HepG2 (cell line): ENCODE results near the gene SLC39A2. TPM values are rescaled to one million over a fixed set of nuclear protein-coding genes. Genes with fewer than 3 reads are reported as not detected.

Experiments
- CCDC6 ChIP-seq: sonication (generic); formaldehyde crosslinking; IDR thresholded peaks from 2 replicates; pipeline ENCODE4 v1.8.1; 2022; ENCODE audit warnings: mild to moderate bottlenecking, missing genetic modification reagents, moderate library complexity
- CREB1 ChIP-seq, 2 experiments: fragments of 450-650 bp in 1 of 2; IDR thresholded peaks; 2 replicates each; pipeline ENCODE4 v1.6.1; 2016 to 2017; ENCODE audit warnings: control low read depth in 1 of 2, mild to moderate bottlenecking in 1 of 2, missing compliant biosample characterization in 1 of 2, missing genetic modification characterization in 1 of 2
- NR2C2 ChIP-seq: sonication (generic); formaldehyde crosslinking; IDR thresholded peaks from 2 replicates; pipeline ENCODE4 v1.4.0; 2020; ENCODE audit warnings: missing genetic modification reagents, mild to moderate bottlenecking, moderate library complexity, borderline replicate concordance
- PHF5A ChIP-seq: IDR thresholded peaks from one replicate; pipeline ENCODE4 v1.6.1; 2018; ENCODE audit warnings: low read depth, missing genetic modification reagents; ENCODE audit not compliant: unreplicated experiment
- TAF1 ChIP-seq: sonication (generic); formaldehyde crosslinking; IDR thresholded peaks from 2 replicates; pipeline ENCODE4 v1.4.0; 2020; ENCODE audit warnings: missing genetic modification reagents
- U2AF1 ChIP-seq: fragments of 200-400 bp; formaldehyde crosslinking; optimal IDR thresholded peaks from 2 replicates; pipeline ENCODE3; 2017; ENCODE audit warnings: mild to moderate bottlenecking, low read depth, low read length
- ZFY ChIP-seq: sonication (generic); formaldehyde crosslinking; IDR thresholded peaks from 2 replicates; pipeline ENCODE4 v1.4.0; 2020; ENCODE audit warnings: missing genetic modification reagents
- ZMAT3 ChIP-seq: sonication (generic); formaldehyde crosslinking; conservative IDR thresholded peaks from 2 replicates; pipeline ENCODE4 v1.7.0; 2021; ENCODE audit warnings: missing genetic modification reagents
- ZNF737 ChIP-seq: sonication (generic); formaldehyde crosslinking; IDR thresholded peaks from 2 replicates; pipeline ENCODE4 v1.5.0; 2020; ENCODE audit warnings: missing genetic modification reagents, mild to moderate bottlenecking, borderline replicate concordance
- ZNF850 ChIP-seq: sonication (generic); formaldehyde crosslinking; conservative IDR thresholded peaks from 2 replicates; pipeline ENCODE4 v1.9.0; 2021; ENCODE audit warnings: mild to moderate bottlenecking, missing genetic modification reagents
- ZSCAN9 ChIP-seq: IDR thresholded peaks from 2 replicates; pipeline ENCODE4 v1.6.1; 2016; ENCODE audit warnings: borderline replicate concordance
- polyA plus RNA-seq, 8 experiments: library from polyadenylated mRNA; depleted of rRNA in 3 of 8; stranded (reverse) in 7 of 8; unstranded in 1 of 8; fragments of >200 nt; fragmentation: Illumina TruSeq in 4 of 8; extraction: Trizol in 4 of 8; gene quantifications; 2 replicates each; pipeline versions ENCODE4 v1.2.1 to v1.2.3, GENCODE V29; 2011 to 2016; ENCODE audit warnings: low read depth in 4 of 8, missing spikeins in 1 of 8, mixed read lengths in 1 of 8; ENCODE audit not compliant: insufficient read depth in 1 of 8
- total RNA-seq, 5 experiments: library from RNA; depleted of rRNA; stranded (reverse); fragments of >200 nt; fragmentation: Illumina TruSeq; extraction: Trizol; gene quantifications; 2 replicates each; pipeline ENCODE4 v1.2.3, GENCODE V29; 2016; ENCODE audit warnings: low read depth in 1 of 5
- TF ChIP-seq, protein P1 (sequence below): sonication (generic); formaldehyde crosslinking; IDR thresholded peaks from 2 replicates; pipeline ENCODE4 v1.4.0; 2020; ENCODE audit warnings: missing genetic modification reagents, borderline replicate concordance
- TF ChIP-seq, protein P2 (sequence below): sonication (generic); formaldehyde crosslinking; IDR thresholded peaks from 2 replicates; pipeline ENCODE4 v1.4.0; 2020; ENCODE audit warnings: missing genetic modification reagents
- TF ChIP-seq, protein P3 (sequence below): sonication (generic); formaldehyde crosslinking; IDR thresholded peaks from 2 replicates; pipeline ENCODE4 v1.8.0; 2022; ENCODE audit warnings: mild to moderate bottlenecking, missing genetic modification reagents; ENCODE audit not compliant: insufficient replicate concordance
- TF ChIP-seq, protein P4 (sequence below): sonication (generic); formaldehyde crosslinking; IDR thresholded peaks from 2 replicates; pipeline ENCODE4 v1.4.0; 2020; ENCODE audit warnings: mild to moderate bottlenecking, missing genetic modification reagents
- TF ChIP-seq, protein P5 (sequence below): sonication (generic); formaldehyde crosslinking; IDR thresholded peaks from 2 replicates; pipeline ENCODE4 v1.9.0; 2021; ENCODE audit warnings: missing genetic modification reagents, borderline replicate concordance

The SLC39A2 gene
- total and polyA plus RNA-seq, 2 of the 13 experiments (the other 11 are each of a cell fraction or from before 2014, with no cell fraction given) = 0.08 to 0.11 TPM

DNA sequence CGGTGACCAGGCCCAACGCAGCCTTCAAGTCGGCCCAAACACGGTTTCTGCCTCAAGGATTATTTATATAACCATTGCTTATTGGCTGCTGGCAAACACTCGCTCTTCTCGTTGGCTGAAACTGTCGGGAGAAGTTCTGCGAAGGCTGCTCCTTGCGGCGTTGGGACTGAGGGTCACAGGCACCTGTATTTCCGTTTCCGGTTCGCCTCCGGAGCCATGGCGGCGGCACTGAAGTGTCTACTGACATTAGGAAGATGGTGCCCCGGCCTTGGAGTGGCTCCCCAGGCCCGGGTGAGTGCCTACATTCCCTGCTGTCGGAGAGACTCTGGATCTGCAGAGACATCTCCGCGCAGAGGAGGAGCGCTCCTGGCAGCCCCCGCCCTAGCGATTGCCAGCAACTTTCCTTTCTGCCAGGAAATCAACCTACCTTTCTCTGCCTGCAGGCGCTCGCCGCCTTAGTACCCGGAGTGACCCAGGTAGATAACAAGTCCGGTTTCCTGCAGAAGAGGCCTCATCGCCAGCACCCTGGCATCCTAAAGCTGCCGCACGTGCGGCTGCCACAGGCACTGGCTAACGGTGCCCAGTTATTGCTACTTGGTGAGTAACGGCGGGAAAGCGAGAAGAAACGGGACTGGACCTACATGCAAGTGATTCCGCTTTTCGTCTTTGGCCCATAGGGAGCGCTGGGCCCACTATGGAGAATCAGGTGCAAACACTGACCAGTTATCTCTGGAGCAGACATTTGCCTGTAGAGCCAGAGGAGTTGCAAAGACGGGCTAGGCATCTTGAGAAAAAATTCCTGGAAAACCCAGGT, 9.1 kb upstream of the SLC39A2 start, which contains the start of gene METTL17 (continued):
- TF ChIP-seq, protein P1, sequence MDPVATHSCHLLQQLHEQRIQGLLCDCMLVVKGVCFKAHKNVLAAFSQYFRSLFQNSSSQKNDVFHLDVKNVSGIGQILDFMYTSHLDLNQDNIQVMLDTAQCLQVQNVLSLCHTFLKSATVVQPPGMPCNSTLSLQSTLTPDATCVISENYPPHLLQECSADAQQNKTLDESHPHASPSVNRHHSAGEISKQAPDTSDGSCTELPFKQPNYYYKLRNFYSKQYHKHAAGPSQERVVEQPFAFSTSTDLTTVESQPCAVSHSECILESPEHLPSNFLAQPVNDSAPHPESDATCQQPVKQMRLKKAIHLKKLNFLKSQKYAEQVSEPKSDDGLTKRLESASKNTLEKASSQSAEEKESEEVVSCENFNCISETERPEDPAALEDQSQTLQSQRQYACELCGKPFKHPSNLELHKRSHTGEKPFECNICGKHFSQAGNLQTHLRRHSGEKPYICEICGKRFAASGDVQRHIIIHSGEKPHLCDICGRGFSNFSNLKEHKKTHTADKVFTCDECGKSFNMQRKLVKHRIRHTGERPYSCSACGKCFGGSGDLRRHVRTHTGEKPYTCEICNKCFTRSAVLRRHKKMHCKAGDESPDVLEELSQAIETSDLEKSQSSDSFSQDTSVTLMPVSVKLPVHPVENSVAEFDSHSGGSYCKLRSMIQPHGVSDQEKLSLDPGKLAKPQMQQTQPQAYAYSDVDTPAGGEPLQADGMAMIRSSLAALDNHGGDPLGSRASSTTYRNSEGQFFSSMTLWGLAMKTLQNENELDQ = 0 out of 2 replicates have a peak, but pooled peaks have one; percentile 45
- TF ChIP-seq, protein P2, sequence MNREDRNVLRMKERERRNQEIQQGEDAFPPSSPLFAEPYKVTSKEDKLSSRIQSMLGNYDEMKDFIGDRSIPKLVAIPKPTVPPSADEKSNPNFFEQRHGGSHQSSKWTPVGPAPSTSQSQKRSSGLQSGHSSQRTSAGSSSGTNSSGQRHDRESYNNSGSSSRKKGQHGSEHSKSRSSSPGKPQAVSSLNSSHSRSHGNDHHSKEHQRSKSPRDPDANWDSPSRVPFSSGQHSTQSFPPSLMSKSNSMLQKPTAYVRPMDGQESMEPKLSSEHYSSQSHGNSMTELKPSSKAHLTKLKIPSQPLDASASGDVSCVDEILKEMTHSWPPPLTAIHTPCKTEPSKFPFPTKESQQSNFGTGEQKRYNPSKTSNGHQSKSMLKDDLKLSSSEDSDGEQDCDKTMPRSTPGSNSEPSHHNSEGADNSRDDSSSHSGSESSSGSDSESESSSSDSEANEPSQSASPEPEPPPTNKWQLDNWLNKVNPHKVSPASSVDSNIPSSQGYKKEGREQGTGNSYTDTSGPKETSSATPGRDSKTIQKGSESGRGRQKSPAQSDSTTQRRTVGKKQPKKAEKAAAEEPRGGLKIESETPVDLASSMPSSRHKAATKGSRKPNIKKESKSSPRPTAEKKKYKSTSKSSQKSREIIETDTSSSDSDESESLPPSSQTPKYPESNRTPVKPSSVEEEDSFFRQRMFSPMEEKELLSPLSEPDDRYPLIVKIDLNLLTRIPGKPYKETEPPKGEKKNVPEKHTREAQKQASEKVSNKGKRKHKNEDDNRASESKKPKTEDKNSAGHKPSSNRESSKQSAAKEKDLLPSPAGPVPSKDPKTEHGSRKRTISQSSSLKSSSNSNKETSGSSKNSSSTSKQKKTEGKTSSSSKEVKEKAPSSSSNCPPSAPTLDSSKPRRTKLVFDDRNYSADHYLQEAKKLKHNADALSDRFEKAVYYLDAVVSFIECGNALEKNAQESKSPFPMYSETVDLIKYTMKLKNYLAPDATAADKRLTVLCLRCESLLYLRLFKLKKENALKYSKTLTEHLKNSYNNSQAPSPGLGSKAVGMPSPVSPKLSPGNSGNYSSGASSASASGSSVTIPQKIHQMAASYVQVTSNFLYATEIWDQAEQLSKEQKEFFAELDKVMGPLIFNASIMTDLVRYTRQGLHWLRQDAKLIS (CRISPR knock-in tag) = no peak
- TF ChIP-seq, protein P3, sequence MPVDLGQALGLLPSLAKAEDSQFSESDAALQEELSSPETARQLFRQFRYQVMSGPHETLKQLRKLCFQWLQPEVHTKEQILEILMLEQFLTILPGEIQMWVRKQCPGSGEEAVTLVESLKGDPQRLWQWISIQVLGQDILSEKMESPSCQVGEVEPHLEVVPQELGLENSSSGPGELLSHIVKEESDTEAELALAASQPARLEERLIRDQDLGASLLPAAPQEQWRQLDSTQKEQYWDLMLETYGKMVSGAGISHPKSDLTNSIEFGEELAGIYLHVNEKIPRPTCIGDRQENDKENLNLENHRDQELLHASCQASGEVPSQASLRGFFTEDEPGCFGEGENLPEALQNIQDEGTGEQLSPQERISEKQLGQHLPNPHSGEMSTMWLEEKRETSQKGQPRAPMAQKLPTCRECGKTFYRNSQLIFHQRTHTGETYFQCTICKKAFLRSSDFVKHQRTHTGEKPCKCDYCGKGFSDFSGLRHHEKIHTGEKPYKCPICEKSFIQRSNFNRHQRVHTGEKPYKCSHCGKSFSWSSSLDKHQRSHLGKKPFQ = peak; percentile 63
- peak; percentile 97 for TF ChIP-seq ZFY (CRISPR knock-in tag)
- TF ChIP-seq NR2C2 = peak; percentile 99
- peak; percentile 68; the same call in 1 of the 2 replicates for TF ChIP-seq ZSCAN9
- peak; percentile 87 for TF ChIP-seq ZMAT3 (CRISPR knock-in tag)
- peak; percentile 94 for TF ChIP-seq TAF1 (CRISPR knock-in tag)
- peak; percentile 72 for TF ChIP-seq U2AF1
- TF ChIP-seq, protein P4, sequence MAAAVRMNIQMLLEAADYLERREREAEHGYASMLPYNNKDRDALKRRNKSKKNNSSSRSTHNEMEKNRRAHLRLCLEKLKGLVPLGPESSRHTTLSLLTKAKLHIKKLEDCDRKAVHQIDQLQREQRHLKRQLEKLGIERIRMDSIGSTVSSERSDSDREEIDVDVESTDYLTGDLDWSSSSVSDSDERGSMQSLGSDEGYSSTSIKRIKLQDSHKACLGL (CRISPR knock-in tag) = peak; percentile 57; the same call in 1 of the 2 replicates
- TF ChIP-seq CCDC6 (CRISPR knock-in tag) = no peak; the same call in 1 of the 2 replicates
- TF ChIP-seq, protein P5, sequence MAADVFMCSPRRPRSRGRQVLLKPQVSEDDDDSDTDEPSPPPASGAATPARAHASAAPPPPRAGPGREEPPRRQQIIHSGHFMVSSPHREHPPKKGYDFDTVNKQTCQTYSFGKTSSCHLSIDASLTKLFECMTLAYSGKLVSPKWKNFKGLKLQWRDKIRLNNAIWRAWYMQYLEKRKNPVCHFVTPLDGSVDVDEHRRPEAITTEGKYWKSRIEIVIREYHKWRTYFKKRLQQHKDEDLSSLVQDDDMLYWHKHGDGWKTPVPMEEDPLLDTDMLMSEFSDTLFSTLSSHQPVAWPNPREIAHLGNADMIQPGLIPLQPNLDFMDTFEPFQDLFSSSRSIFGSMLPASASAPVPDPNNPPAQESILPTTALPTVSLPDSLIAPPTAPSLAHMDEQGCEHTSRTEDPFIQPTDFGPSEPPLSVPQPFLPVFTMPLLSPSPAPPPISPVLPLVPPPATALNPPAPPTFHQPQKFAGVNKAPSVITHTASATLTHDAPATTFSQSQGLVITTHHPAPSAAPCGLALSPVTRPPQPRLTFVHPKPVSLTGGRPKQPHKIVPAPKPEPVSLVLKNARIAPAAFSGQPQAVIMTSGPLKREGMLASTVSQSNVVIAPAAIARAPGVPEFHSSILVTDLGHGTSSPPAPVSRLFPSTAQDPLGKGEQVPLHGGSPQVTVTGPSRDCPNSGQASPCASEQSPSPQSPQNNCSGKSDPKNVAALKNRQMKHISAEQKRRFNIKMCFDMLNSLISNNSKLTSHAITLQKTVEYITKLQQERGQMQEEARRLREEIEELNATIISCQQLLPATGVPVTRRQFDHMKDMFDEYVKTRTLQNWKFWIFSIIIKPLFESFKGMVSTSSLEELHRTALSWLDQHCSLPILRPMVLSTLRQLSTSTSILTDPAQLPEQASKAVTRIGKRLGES (CRISPR knock-in tag) = peak; percentile 62; the same call in 1 of the 2 replicates
- TF ChIP-seq CREB1 (IDR thresholded peaks at IDR 0.05) = peak; percentile 61
- peak; percentile 87 for TF ChIP-seq CREB1 (CRISPR knock-in tag; IDR thresholded peaks at IDR 0.05)
- TF ChIP-seq ZNF737 (CRISPR knock-in tag) = no peak
- no peak for TF ChIP-seq PHF5A
- TF ChIP-seq ZNF850 (CRISPR knock-in tag) = no peak
